RPMI7951 (cell line): ENCODE measurements around the gene PLSCR4. TPM values are rescaled to one million over a fixed set of nuclear protein-coding genes. Genes with fewer than 3 reads are reported as not detected.
A peak's percentile ranks its signal among the peaks of the same experiment; 100 is the strongest.

Experiments used
- DNase-seq: peaks from one replicate; pipeline ENCODE4 v3.0.0-alpha.2; 2012; ENCODE audit warnings: low read depth
- total RNA-seq: library from RNA; depleted of rRNA; stranded (reverse); fragments of >200 nt; shearing (Covaris generic); gene quantifications from 2 replicates; pipeline ENCODE4 v1.2.3, GENCODE V29; 2014; rRNA removed

PLSCR4 gene
- total RNA-seq, 1 experiment from 2014 or later = 7.3 TPM

GRCh38 chr3:146160964-146161662, 89.8 kb downstream of the PLSCR4 start, which contains the start of gene PLOD2:
PLOD2 (minus strand) TSS chr3:146161184; CDS start chr3:146160989, 195 bp downstream.
- DNase-seq = peak; percentile 97

- peak; percentile 89 for DNase-seq
These were observed 90.5 kb downstream of the PLSCR4 start for GRCh38 chr3:146160321-146160963.

GRCh38 chr3:146159616-146160320, 91.1 kb downstream of the PLSCR4 start:
- no peak for DNase-seq

- no peak for DNase-seq
These were observed 91.9 kb downstream of the PLSCR4 start for GRCh38 chr3:146159037-146159436.

GRCh38 chr3:146157325-146158060, 93.4 kb downstream of the PLSCR4 start:
- DNase-seq = no peak

- DNase-seq = no peak
These were observed 94.1 kb downstream of the PLSCR4 start for GRCh38 chr3:146156666-146157314.

- DNase-seq = peak; percentile 72
These were observed 94.8 kb downstream of the PLSCR4 start for GRCh38 chr3:146156095-146156494.

GRCh38 chr3:146154995-146155394, 95.9 kb downstream of the PLSCR4 start:
- DNase-seq = no peak

- DNase-seq = no peak
These were observed 96.6 kb downstream of the PLSCR4 start for GRCh38 chr3:146154316-146154715.

GRCh38 chr3:146153429-146153828, 97.5 kb downstream of the PLSCR4 start:
- no peak for DNase-seq

GRCh38 chr3:146152834-146153233, 98.1 kb downstream of the PLSCR4 start:
- DNase-seq = peak; percentile 61

GRCh38 chr3:146148468-146148931, 102.4 kb downstream of the PLSCR4 start:
- no peak for DNase-seq

GRCh38 chr3:146145642-146146041, 105.3 kb downstream of the PLSCR4 start:
- DNase-seq = no peak

- DNase-seq = peak; percentile 63
These were observed 108.1 kb downstream of the PLSCR4 start for GRCh38 chr3:146142757-146143156.

Other genes starting within 250 kb of the PLSCR4 start
- 171 and 221 TPM in 2 replicates for gene PLOD2, start 89.9 kb downstream of the PLSCR4 start, total RNA-seq
- not detected in 2 replicates for gene PLSCR2, start 218.5 kb upstream of the PLSCR4 start, total RNA-seq